ENCODE measurements around the gene SHROOM3.

DNA sequence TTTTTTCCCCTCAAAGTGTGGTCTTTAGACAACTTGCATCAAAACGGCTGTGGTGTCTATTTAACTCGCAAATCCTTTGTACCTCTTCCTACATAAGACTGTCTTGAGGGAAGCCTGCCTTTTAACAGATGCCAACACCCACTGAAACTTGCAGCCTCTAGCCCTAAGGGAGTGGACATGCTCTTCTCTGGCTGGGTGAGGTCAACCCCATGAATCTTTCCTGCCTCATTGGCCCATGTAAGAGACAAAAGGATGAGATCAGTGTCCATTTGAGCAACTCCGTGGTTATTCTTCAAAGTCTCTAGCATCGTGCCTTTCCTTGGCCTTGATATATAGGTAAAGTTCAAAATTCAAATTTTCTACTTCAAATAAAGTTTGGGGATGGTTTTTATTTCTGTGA lies 134.7 kb downstream of the SHROOM3 start:
- TF ChIP-seq CTCF (IDR thresholded peaks at IDR 0.05) = no peak
- no peak for TF ChIP-seq POLR2A (IDR thresholded peaks at IDR 0.05)
- TF ChIP-seq POLR2AphosphoS5 (IDR thresholded peaks at IDR 0.05) = no peak
- no peak for TF ChIP-seq EP300 (IDR thresholded peaks at IDR 0.05)
